Trophoblast cell (in vitro differentiated cells and primary cell): ENCODE results near the gene IFRD1.
A peak's percentile ranks its signal among the peaks of the same experiment; 100 is the strongest.

ENCODE experiments used
- DNase-seq, 2 donors: peaks; one replicate each; pipeline ENCODE4 v3.0.0-alpha.2; 2016
- H2AFZ ChIP-seq: 2 replicates; pipeline ENCODE4 v1.6.1; 2013; ENCODE audit warnings: low read length, moderate library complexity, mild to moderate bottlenecking; ENCODE audit not compliant: insufficient read depth, poor library complexity
- H2AK5ac ChIP-seq: 2 replicates; pipeline ENCODE4 v1.6.1; 2013; ENCODE audit warnings: mild to moderate bottlenecking, low read length
- H2BK120ac ChIP-seq: 2 replicates; pipeline ENCODE4 v1.6.1; 2013; ENCODE audit warnings: low read length, mild to moderate bottlenecking, moderate library complexity; ENCODE audit not compliant: insufficient read depth, poor library complexity
- H2BK12ac ChIP-seq: 2 replicates; pipeline ENCODE4 v1.6.1; 2013; ENCODE audit warnings: mild to moderate bottlenecking, low read length, moderate library complexity
- H2BK5ac ChIP-seq: 2 replicates; pipeline ENCODE4 v1.6.1; 2013; ENCODE audit warnings: low read length, low read depth, moderate library complexity, mild to moderate bottlenecking; ENCODE audit not compliant: poor library complexity
- H3K14ac ChIP-seq: 2 replicates; pipeline ENCODE4 v1.6.1; 2013; ENCODE audit warnings: mild to moderate bottlenecking, low read length
- H3K18ac ChIP-seq: 2 replicates; pipeline ENCODE4 v1.6.1; 2013; ENCODE audit warnings: mild to moderate bottlenecking, low read length
- H3K23ac ChIP-seq: 2 replicates; pipeline ENCODE4 v1.6.1; 2013; ENCODE audit warnings: low read length
- H3K27ac ChIP-seq: 2 replicates; pipeline ENCODE4 v1.5.1; 2013; ENCODE audit warnings: low read depth, mild to moderate bottlenecking, inconsistent platforms, low read length, moderate library complexity
- H3K27me3 ChIP-seq: 2 replicates; pipeline ENCODE4 v1.6.1; 2013; ENCODE audit warnings: inconsistent platforms, mild to moderate bottlenecking, low read length, moderate library complexity; ENCODE audit not compliant: insufficient read depth
- H3K36me3 ChIP-seq, 2 experiments: 1 replicate in 1 of 2; 2 replicates in 1 of 2; pipeline ENCODE4 v1.6.1; 2013; ENCODE audit warnings: low read length in 2 of 2, mild to moderate bottlenecking in 2 of 2, moderate library complexity in 1 of 2; ENCODE audit not compliant: insufficient read depth in 2 of 2, control insufficient read depth in 1 of 2
- H3K4ac ChIP-seq: 2 replicates; pipeline ENCODE4 v1.6.1; 2013; ENCODE audit warnings: low read depth, mild to moderate bottlenecking, low read length, moderate library complexity
- H3K4me1 ChIP-seq, 2 experiments: 1 replicate in 1 of 2; 2 replicates in 1 of 2; pipeline ENCODE4 v1.6.1; 2013; ENCODE audit warnings: low read length in 2 of 2, mild to moderate bottlenecking in 2 of 2, moderate library complexity in 1 of 2; ENCODE audit not compliant: insufficient read depth in 2 of 2, control insufficient read depth in 1 of 2
- H3K4me2 ChIP-seq: 2 replicates; pipeline ENCODE4 v1.6.1; 2013; ENCODE audit warnings: inconsistent platforms, mild to moderate bottlenecking, low read length, moderate library complexity
- H3K4me3 ChIP-seq: 2 replicates; pipeline ENCODE4 v1.5.1; 2013; ENCODE audit warnings: mild to moderate bottlenecking, low read depth, low read length, inconsistent platforms
- H3K79me1 ChIP-seq: one replicate; pipeline ENCODE4 v1.6.1; 2013; ENCODE audit warnings: low read length
- H3K79me2 ChIP-seq: 2 replicates; pipeline ENCODE4 v1.6.1; 2013; ENCODE audit warnings: low read length, mild to moderate bottlenecking; ENCODE audit not compliant: control insufficient read depth, insufficient read depth, poor library complexity
- H3K9ac ChIP-seq: 2 replicates; pipeline ENCODE4 v1.6.1; 2013; ENCODE audit warnings: mild to moderate bottlenecking, low read length
- H3K9me3 ChIP-seq: 2 replicates; pipeline ENCODE4 v1.6.1; 2013; ENCODE audit warnings: low read depth, mild to moderate bottlenecking, control low read depth, inconsistent platforms, low read length; ENCODE audit not compliant: insufficient read depth
- H4K12ac ChIP-seq: 2 replicates; pipeline ENCODE4 v1.6.1; 2013; ENCODE audit warnings: low read depth, mild to moderate bottlenecking, low read length, moderate library complexity
- H4K8ac ChIP-seq: 2 replicates; pipeline ENCODE4 v1.6.1; 2013; ENCODE audit warnings: low read depth, mild to moderate bottlenecking, low read length, moderate library complexity
- H4K91ac ChIP-seq: one replicate; pipeline ENCODE4 v1.6.1; 2013; ENCODE audit warnings: low read depth, mild to moderate bottlenecking, low read length, moderate library complexity
- WGBS: extraction: QIAGEN DNeasy Blood & Tissue Kit; methylation state at CpG from one replicate; pipeline ENCODE4 v1.1.7; 2013; ENCODE audit warnings: missing lambda C conversion rate; ENCODE audit not compliant: insufficient read length, insufficient coverage; ENCODE audit errors: extremely low coverage; 5-methylcytosine and 5-hydroxymethylcytosine counted together

The IFRD1 gene

DNA sequence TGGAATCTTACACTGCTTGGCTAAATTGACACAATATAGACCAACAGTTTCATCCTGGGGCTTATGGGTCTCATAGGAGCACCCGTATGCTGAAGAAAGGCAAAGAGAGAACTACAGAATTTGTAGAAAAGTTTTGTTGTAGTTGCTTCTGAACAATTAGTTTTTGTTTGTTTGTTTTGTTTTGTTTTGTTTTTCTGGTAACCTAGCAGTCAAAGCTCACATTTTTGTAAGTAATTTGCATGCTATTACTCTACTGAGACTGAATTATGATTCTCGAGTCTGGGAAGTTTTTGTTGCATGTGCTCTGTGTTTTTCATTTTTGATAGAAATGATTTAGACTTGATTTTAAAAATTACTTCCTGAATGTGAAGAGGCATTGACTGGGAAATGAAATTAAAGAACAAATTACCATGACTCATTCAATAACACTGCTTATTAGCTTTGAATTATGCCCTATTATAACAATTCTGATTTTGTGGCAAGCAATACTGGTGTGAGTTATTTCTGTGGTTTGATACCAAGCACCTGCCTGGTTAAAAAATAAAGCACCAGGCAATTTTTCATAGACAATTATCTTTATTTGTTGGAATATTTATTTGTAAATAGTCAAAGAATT, 31.0 kb downstream of the IFRD1 start:
- WGBS, result no CpG with 5 or more reads among the region's 2 CpGs
- DNase-seq, result peak in 1 of 2 donors; percentile 64

DNA sequence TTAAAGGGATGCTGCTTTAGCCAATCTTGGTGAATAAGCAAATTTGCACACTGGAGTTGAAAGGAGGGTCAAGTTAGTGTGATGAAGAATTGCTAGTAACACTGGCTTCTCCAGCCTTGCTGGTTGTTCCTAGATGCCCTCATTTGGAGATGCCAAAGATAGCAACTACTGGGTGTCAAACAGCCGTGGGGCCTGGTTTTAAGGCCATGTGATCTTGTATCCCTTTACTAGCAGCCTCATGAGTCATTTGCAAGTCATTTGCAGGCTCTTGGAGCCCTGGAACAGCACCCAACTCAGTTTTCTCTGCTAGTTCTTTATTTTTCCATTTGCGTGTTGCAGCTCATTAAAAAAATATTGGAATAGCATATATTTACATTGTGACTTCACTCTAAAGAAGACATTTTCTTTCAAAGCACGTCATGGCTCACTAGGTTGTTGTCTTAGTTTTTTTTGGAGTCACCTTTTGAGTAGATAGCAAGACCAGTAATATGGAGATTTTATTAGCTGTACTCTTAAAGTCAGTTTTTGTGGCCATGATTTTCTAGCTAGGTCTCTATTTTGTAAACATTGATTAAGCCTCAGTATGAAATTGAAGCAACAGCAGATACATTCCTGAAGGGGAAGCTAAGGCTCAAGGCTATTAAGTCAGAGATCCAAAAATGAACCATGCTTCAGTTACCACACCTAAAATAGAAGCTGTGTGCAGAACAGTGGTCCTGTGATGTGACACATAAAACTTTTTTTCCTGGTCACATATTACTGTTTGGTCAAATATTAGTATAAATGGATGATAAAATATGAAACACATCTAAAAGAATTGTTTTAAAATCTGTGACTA, 31.8 kb downstream of the IFRD1 start:
- Histone ChIP-seq H3K4me1 (peaks cover 4 to 11% of the 10 kb centered on the region in 2 experiments), H3K9me3 (no peaks in the 10 kb centered on the region), H2BK120ac (no peak overlapping the region), H3K9ac (no peak overlapping the region), H3K4me3 (no peak overlapping the region), H3K4me2 (no peak overlapping the region), H3K36me3 (peaks cover 0 to 3% of the 10 kb centered on the region in 2 experiments), H3K14ac (no peak overlapping the region), H2BK12ac (no peak overlapping the region), H3K4ac (no peak overlapping the region), H4K91ac (no peak overlapping the region), H4K12ac (no peak overlapping the region), H3K18ac (no peak overlapping the region), H2AFZ (no peak overlapping the region), H3K79me2 (no peaks in the 10 kb centered on the region), H3K23ac (no peak overlapping the region), H3K27ac (no peak overlapping the region), H3K79me1 (no peaks in the 10 kb centered on the region), H2BK5ac (no peak overlapping the region), H3K27me3 (no peaks in the 10 kb centered on the region), H4K8ac (no peak overlapping the region), H2AK5ac (no peak overlapping the region)
- WGBS, result no CpG with 5 or more reads among the region's 3 CpGs
- peak; percentile 95 to 97 for DNase-seq

More for the DNA sequence above, 31.0 kb downstream of the IFRD1 start:
- Histone ChIP-seq H3K18ac (no peak overlapping the region), H3K36me3 (peaks cover 5 to 7% of the 10 kb centered on the region in 2 experiments), H3K27me3 (no peaks in the 10 kb centered on the region), H4K91ac (no peak overlapping the region), H3K79me2 (no peaks in the 10 kb centered on the region), H2AK5ac (no peak overlapping the region), H3K4me1 (peaks cover 4 to 11% of the 10 kb centered on the region in 2 experiments), H3K79me1 (no peaks in the 10 kb centered on the region), H3K4ac (no peak overlapping the region), H3K9ac (no peak overlapping the region), H3K23ac (no peak overlapping the region), H4K12ac (no peak overlapping the region), H2AFZ (no peak overlapping the region), H2BK12ac (no peak overlapping the region), H2BK120ac (no peak overlapping the region), H3K9me3 (no peaks in the 10 kb centered on the region), H2BK5ac (no peak overlapping the region), H4K8ac (no peak overlapping the region), H3K27ac (no peak overlapping the region), H3K14ac (no peak overlapping the region), H3K4me3 (no peak overlapping the region), H3K4me2 (no peak overlapping the region)

DNA sequence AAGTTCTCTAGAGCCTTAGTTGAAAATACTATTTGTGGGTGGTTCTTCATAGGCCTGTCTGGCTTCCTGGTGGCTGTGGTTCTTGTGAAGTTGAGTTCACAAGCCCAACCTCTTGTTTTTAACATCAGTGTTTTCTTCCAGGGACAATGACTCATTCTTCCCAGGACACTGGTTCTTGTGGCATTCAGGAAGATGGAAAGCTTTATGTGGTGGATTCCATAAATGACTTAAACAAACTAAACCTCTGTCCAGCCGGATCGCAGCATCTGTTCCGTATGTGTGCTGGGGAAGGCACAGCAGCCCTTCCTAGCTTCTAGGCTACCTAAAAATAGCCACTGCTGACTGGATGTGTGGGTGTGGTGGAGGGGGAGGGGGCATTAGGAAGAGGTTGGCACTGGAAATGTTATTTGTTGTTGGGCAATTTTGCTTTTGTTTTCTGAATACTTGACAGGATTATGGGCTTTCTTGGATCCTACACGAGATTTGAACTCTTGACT, 34.5 kb downstream of the IFRD1 start:
- Histone ChIP-seq H3K4ac (no peak overlapping the region), H3K4me3 (no peak overlapping the region), H2AFZ (no peak overlapping the region), H3K79me2 (no peaks in the 10 kb centered on the region), H3K79me1 (no peaks in the 10 kb centered on the region), H3K9me3 (no peaks in the 10 kb centered on the region), H3K27me3 (no peaks in the 10 kb centered on the region), H2BK12ac (no peak overlapping the region), H3K4me2 (no peak overlapping the region), H2BK120ac (no peak overlapping the region), H3K4me1 (peaks cover 4 to 11% of the 10 kb centered on the region in 2 experiments), H4K8ac (no peak overlapping the region), H2BK5ac (no peak overlapping the region), H2AK5ac (no peak overlapping the region), H3K27ac (peak overlapping the region; percentile 8), H3K9ac (no peak overlapping the region), H4K91ac (no peak overlapping the region), H3K23ac (no peak overlapping the region), H3K36me3 (no peaks in the 10 kb centered on the region), H3K18ac (no peak overlapping the region), H3K14ac (no peak overlapping the region), H4K12ac (no peak overlapping the region)
- DNase-seq, result peak; percentile 47 to 74
- WGBS, result no CpG with 5 or more reads among the region's 4 CpGs

DNA sequence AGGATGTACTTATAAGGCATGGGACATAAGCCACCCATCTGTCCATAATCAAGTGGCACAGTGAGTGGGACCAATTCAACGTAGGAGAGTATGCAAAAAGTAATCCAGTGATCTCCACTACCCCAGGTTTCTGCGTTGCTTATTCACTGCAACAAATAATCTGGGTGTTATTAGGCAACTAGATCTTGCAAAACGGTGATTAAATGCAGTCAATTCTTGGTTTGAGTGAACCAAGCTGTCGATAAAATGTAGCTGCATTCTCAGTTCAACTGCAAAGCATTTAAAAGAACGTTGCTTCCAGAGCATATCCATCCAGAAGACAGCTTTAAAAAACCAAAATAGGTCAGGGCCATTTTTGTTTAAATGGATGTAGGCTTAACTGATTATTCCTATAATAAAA, 35.5 kb downstream of the IFRD1 start:
- Histone ChIP-seq H3K79me1 (no peaks in the 10 kb centered on the region), H3K36me3 (peaks cover 0 to 2% of the 10 kb centered on the region in 2 experiments), H4K8ac (no peak overlapping the region), H3K4me1 (peaks cover 4 to 9% of the 10 kb centered on the region in 2 experiments), H3K27me3 (no peaks in the 10 kb centered on the region), H3K18ac (no peak overlapping the region), H3K4me2 (no peak overlapping the region), H3K9me3 (no peaks in the 10 kb centered on the region), H4K91ac (no peak overlapping the region), H3K23ac (no peak overlapping the region), H2AFZ (no peak overlapping the region), H3K9ac (no peak overlapping the region), H3K4ac (no peak overlapping the region), H3K79me2 (no peaks in the 10 kb centered on the region), H2AK5ac (no peak overlapping the region), H4K12ac (no peak overlapping the region), H2BK12ac (no peak overlapping the region), H3K4me3 (no peak overlapping the region), H3K14ac (no peak overlapping the region), H3K27ac (no peak overlapping the region), H2BK5ac (no peak overlapping the region), H2BK120ac (no peak overlapping the region)
- no peak for DNase-seq
- WGBS, result no CpG with 5 or more reads among the region's 5 CpGs
